KMS-11 (cell line): Measurements from ENCODE around the gene INTS14.

ENCODE experiments used
- H2AFZ ChIP-seq: fragments of 200-600 bp; sonication (generic); 2 replicates; pipeline ENCODE4 v1.6.1; 2016; ENCODE audit warnings: antibody characterized with exemption, mixed run types, low read depth
- H3K27ac ChIP-seq: fragments of 200-600 bp; sonication (generic); 2 replicates; pipeline ENCODE4 v1.6.1; 2016; ENCODE audit warnings: mild to moderate bottlenecking, mixed run types
- H3K27me3 ChIP-seq: fragments of 200-600 bp; sonication (generic); 2 replicates; pipeline ENCODE4 v1.6.1; 2017; ENCODE audit warnings: mild to moderate bottlenecking, low read depth, mixed run types, moderate library complexity; ENCODE audit not compliant: insufficient read depth
- H3K36me3 ChIP-seq: fragments of 200-600 bp; sonication (generic); 2 replicates; pipeline ENCODE4 v1.6.1; 2017; ENCODE audit warnings: mild to moderate bottlenecking, mixed run types; ENCODE audit not compliant: insufficient read depth
- H3K4me1 ChIP-seq: fragments of 200-600 bp; sonication (generic); 2 replicates; pipeline ENCODE4 v1.6.1; 2016; ENCODE audit warnings: mild to moderate bottlenecking, low read depth, mixed run types; ENCODE audit not compliant: poor library complexity, severe bottlenecking
- H3K4me2 ChIP-seq: fragments of 200-600 bp; sonication (generic); 2 replicates; pipeline ENCODE4 v1.7.0; 2016; ENCODE audit warnings: mild to moderate bottlenecking, mixed run types
- H3K4me3 ChIP-seq: fragments of 200-600 bp; sonication (generic); IDR thresholded peaks from 2 replicates; pipeline ENCODE4 v1.6.1; 2017; ENCODE audit warnings: low read depth, low read length, mixed read lengths; ENCODE audit not compliant: insufficient read depth
- H3K79me2 ChIP-seq: fragments of 200-600 bp; sonication (generic); 2 replicates; pipeline ENCODE4 v1.6.1; 2016; ENCODE audit warnings: low read depth, mixed run types; ENCODE audit not compliant: insufficient read depth
- H3K9ac ChIP-seq: fragments of 200-600 bp; sonication (generic); 2 replicates; pipeline ENCODE4 v1.6.1; 2016; ENCODE audit warnings: mild to moderate bottlenecking, mixed run types
- H4K20me1 ChIP-seq: fragments of 200-600 bp; sonication (generic); 2 replicates; pipeline ENCODE4 v1.6.1; 2016; ENCODE audit warnings: mild to moderate bottlenecking, mixed run types; ENCODE audit not compliant: insufficient read depth
- CTCF ChIP-seq: fragments of 200-600 bp; sonication (generic); conservative IDR thresholded peaks from 2 replicates; pipeline ENCODE4 v1.6.1; 2017; ENCODE audit warnings: low read depth, mild to moderate bottlenecking, antibody characterized with exemption, low read length, moderate library complexity, mixed read lengths

The INTS14 gene

GRCh38 chr15:65547841-65548240 is 63.1 kb downstream of the INTS14 start:
- Histone ChIP-seq H3K27ac (no peak overlapping the region), H3K4me2 (no peak overlapping the region), H2AFZ (no peak overlapping the region), H3K4me3 (no peak overlapping the region), H3K36me3 (no peaks in the 10 kb centered on the region), H3K4me1 (peaks cover 29% of the 10 kb centered on the region), H3K79me2 (peaks cover 64% of the 10 kb centered on the region), H3K9ac (no peak overlapping the region), H3K27me3 (no peaks in the 10 kb centered on the region), H4K20me1 (peaks cover 19% of the 10 kb centered on the region)
- no peak for TF ChIP-seq CTCF

- Histone ChIP-seq H3K27me3 (no peaks in the 10 kb centered on the region), H3K79me2 (peaks cover 93% of the 10 kb centered on the region; the same call in 1 of the 2 replicates), H3K4me3 (no peak overlapping the region), H4K20me1 (peaks cover 12% of the 10 kb centered on the region; the same call in 1 of the 2 replicates), H3K36me3 (no peaks in the 10 kb centered on the region), H3K4me1 (no peaks in the 10 kb centered on the region), H3K4me2 (no peak overlapping the region), H3K9ac (no peak overlapping the region), H3K27ac (no peak overlapping the region), H2AFZ (no peak overlapping the region)
- no peak for TF ChIP-seq CTCF
Observed at GRCh38 chr15:65541231-65541820, 69.6 kb downstream of the INTS14 start.

- TF ChIP-seq CTCF: no peak
- H3K4me2 ChIP-seq: no peak overlapping the region
- no peak overlapping the region for H3K4me3 ChIP-seq
- no peaks in the 10 kb centered on the region for H3K36me3 ChIP-seq
- no peak overlapping the region for H2AFZ ChIP-seq
- H3K9ac ChIP-seq: no peak overlapping the region
- peaks cover 9% of the 10 kb centered on the region; the same call in 1 of the 2 replicates for H4K20me1 ChIP-seq
- H3K4me1 ChIP-seq: no peaks in the 10 kb centered on the region
- H3K27me3 ChIP-seq: no peaks in the 10 kb centered on the region
- peaks cover 94% of the 10 kb centered on the region; the same call in 1 of the 2 replicates for H3K79me2 ChIP-seq
- H3K27ac ChIP-seq: no peak overlapping the region
Observed at GRCh38 chr15:65540314-65540713, 70.6 kb downstream of the INTS14 start.

- H3K4me2 ChIP-seq: no peak overlapping the region
- peaks cover 98% of the 10 kb centered on the region for H3K79me2 ChIP-seq
- no peak overlapping the region for H3K4me3 ChIP-seq
- peaks cover 21% of the 10 kb centered on the region for H3K4me1 ChIP-seq
- H3K27ac ChIP-seq: no peak overlapping the region
- H2AFZ ChIP-seq: no peak overlapping the region
- H3K36me3 ChIP-seq: no peaks in the 10 kb centered on the region
- H4K20me1 ChIP-seq: peaks cover 4% of the 10 kb centered on the region; the same call in 1 of the 2 replicates
- no peak overlapping the region for H3K9ac ChIP-seq
- TF ChIP-seq CTCF: no peak
- no peaks in the 10 kb centered on the region for H3K27me3 ChIP-seq
Observed at GRCh38 chr15:65535192-65535591, 75.7 kb downstream of the INTS14 start.
